Stimulated activated memory B cell treated with anti-CD40 and anti-IgM and Interleukin-4, amounts not matched to agents 10 μg/mL and 1 μg/mL and 100 μg/mL, for 72 hours (primary cell): ENCODE data around the gene LBHD1.

Source experiments
- ATAC-seq: fragments of 150-1000 bp; cut with Tn5 transposase; 2 replicates; pipeline ENCODE4 v1.10.0; 2021
- H3K27ac Mint-ChIP-seq: one replicate; pipeline ENCODE4 v1.8.0; 2022; ENCODE audit warnings: mild to moderate bottlenecking, mixed read lengths
- H3K27me3 Mint-ChIP-seq: one replicate; pipeline ENCODE4 v1.8.0; 2022; ENCODE audit warnings: mixed read lengths
- H3K36me3 Mint-ChIP-seq: one replicate; pipeline ENCODE4 v1.8.0; 2022; ENCODE audit warnings: mixed read lengths
- H3K4me1 Mint-ChIP-seq: one replicate; pipeline ENCODE4 v1.8.0; 2022; ENCODE audit warnings: mixed read lengths
- H3K4me3 Mint-ChIP-seq: one replicate; pipeline ENCODE4 v1.8.0; 2022; ENCODE audit warnings: mild to moderate bottlenecking, moderate library complexity, mixed read lengths
- H3K9me3 Mint-ChIP-seq: one replicate; pipeline ENCODE4 v1.8.0; 2022; ENCODE audit warnings: mixed read lengths

The LBHD1 gene

GRCh38 chr11:62671608-62672389 lies at the start of gene LBHD1, which contains the start of gene UQCC3:
Gene LBHD1 (minus strand): TSS chr11:62672267. CDS start chr11:62670031, 2,236 bp downstream.
Gene UQCC3 (plus strand): TSS chr11:62671673. CDS start chr11:62671746, 73 bp downstream.
- Mint-ChIP-seq H3K36me3 (peaks cover 28% of the 10 kb centered on the region), H3K9me3 (no peaks in the 10 kb centered on the region), H3K27ac (peak within 1 kb of the TSS; percentile 94), H3K4me3 (peak within 1 kb of the TSS; percentile 98), H3K27me3 (no peaks in the 10 kb centered on the region), H3K4me1 (peaks cover 59% of the 10 kb centered on the region)
- peak; percentile 91 for ATAC-seq

DNA sequence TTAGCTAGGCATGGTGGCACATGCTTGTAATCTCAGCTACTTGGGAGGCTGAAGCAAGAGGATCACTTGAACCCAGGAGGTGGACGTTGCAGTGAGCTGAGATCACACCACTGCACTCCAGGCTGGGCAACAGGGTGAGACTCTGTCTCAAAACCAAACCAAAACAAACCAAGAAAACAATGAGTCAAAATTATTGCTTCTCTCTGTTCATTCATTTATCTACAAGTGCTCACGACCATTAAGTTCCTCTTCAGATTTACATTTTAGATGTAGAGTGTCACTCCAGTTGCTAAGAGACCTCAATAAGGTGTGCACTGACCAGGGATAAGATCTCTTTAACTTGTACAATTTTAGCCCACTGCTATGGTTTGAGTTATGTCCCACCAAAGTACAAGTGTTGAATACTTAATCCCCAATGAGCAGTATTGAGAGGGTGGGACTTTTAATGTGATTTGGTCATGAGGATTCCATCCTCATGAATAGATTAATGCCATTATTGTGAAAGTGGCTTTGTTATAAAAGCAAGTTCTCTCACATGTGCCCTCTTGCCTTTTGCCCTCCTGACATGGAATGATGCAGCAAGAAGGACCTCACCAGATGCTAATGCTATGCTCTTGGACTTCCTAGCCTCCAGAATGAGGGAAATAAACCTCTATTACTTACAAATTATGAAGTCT lies 47.4 kb upstream of the LBHD1 start:
- Mint-ChIP-seq H3K9me3 (no peaks in the 10 kb centered on the region), H3K4me1 (peaks cover 17% of the 10 kb centered on the region), H3K4me3 (no peak overlapping the region)

GRCh38 chr11:62716816-62717215 lies 44.7 kb upstream of the LBHD1 start:
- H3K4me3 Mint-ChIP-seq, result no peak overlapping the region
- H3K4me1 Mint-ChIP-seq, result peaks cover 25% of the 10 kb centered on the region
- H3K36me3 Mint-ChIP-seq, result peaks cover 83% of the 10 kb centered on the region
- no peak for ATAC-seq
- H3K27ac Mint-ChIP-seq, result no peak overlapping the region
- no peaks in the 10 kb centered on the region for H3K9me3 Mint-ChIP-seq
- no peaks in the 10 kb centered on the region for H3K27me3 Mint-ChIP-seq

More for the DNA sequence above, 47.4 kb upstream of the LBHD1 start:
- peaks cover 82% of the 10 kb centered on the region for H3K36me3 Mint-ChIP-seq
- H3K27me3 Mint-ChIP-seq, result no peaks in the 10 kb centered on the region
- ATAC-seq, result no peak
- no peak overlapping the region for H3K27ac Mint-ChIP-seq

- Mint-ChIP-seq H3K36me3 (peaks cover 77% of the 10 kb centered on the region), H3K9me3 (no peaks in the 10 kb centered on the region), H3K27ac (no peak overlapping the region), H3K4me1 (peaks cover 25% of the 10 kb centered on the region), H3K4me3 (no peak overlapping the region), H3K27me3 (no peaks in the 10 kb centered on the region)
- no peak for ATAC-seq
These were observed 44.1 kb upstream of the LBHD1 start for GRCh38 chr11:62716206-62716605.

GRCh38 chr11:62715150-62716130 lies 43.4 kb upstream of the LBHD1 start:
- Mint-ChIP-seq H3K4me3 (no peak overlapping the region), H3K36me3 (peaks cover 76% of the 10 kb centered on the region), H3K27ac (peak overlapping the region; percentile 75), H3K27me3 (no peaks in the 10 kb centered on the region), H3K4me1 (peaks cover 27% of the 10 kb centered on the region), H3K9me3 (no peaks in the 10 kb centered on the region)
- no peak for ATAC-seq

DNA sequence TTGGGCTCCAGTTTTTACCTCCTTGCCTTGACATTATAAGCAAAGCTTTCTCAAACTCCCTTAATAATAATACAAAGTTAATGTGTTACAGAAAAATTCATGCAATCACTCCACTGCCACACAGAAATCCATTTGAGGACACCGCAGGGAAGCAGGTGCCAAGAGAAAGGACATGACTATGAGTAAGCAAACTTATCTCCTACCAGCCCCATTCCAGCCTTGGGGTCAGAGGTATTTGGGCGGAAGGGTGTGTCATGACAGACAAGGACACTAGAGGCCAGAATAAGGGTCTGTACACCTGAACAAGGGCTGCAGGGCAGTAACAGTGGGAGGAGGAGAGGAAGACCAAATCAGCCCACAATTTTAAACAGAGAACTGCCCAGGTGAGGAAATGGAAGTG lies 41.3 kb upstream of the LBHD1 start:
- Mint-ChIP-seq H3K9me3 (no peaks in the 10 kb centered on the region), H3K4me1 (peaks cover 42% of the 10 kb centered on the region), H3K4me3 (no peak overlapping the region), H3K36me3 (peaks cover 67% of the 10 kb centered on the region), H3K27me3 (no peaks in the 10 kb centered on the region), H3K27ac (peak overlapping the region; percentile 75)
- ATAC-seq, result no peak

DNA sequence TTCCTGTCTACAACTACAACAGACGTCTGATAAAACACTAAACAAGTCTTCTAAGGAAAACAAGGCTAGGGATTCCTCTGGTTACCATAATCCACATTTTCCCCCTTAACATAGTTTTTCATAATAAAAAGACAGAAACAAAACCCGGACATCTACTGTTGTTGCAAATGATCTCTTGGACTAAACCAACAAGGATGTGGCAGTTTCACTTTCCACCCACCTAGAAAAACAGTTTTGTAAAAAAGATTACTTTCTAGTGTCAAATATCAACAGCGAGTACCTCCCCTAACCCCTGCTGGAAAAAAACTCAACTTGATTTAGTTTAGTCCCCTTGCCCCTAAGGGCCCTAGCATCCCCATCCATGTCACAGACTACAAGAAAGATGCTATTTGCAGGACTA lies 40.8 kb upstream of the LBHD1 start:
- H3K27ac Mint-ChIP-seq, result peak overlapping the region; percentile 75
- H3K4me1 Mint-ChIP-seq, result peaks cover 47% of the 10 kb centered on the region

DNA sequence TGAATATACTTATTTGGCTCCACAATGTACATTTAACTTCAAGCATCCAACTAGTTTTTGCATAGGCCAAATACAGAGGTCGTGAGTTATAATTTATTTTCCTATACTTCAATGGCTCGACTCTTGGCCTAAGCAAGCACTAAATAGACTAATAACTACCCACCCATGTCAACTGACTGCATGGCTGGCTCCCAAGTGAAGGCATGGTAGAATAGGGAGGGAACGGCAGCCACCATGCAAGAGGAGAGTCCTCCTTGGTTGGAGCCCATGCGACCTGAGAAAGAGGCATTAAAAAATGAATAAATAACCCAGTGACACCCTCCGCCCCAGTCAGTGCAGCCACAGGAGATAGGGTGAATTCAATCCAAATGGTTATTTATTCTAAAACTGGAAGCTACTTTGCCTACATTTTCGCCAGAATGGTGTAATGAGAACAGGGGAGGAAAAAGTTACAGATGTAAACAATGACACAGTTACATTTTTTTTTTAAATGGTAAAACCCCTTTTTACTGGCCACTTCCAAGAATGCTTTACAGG lies 40.3 kb upstream of the LBHD1 start:
- Mint-ChIP-seq H3K9me3 (no peaks in the 10 kb centered on the region), H3K27me3 (no peaks in the 10 kb centered on the region), H3K4me1 (peaks cover 52% of the 10 kb centered on the region), H3K27ac (peak overlapping the region; percentile 75), H3K36me3 (peaks cover 58% of the 10 kb centered on the region), H3K4me3 (no peak overlapping the region)
- no peak for ATAC-seq

More for the DNA sequence above, 40.8 kb upstream of the LBHD1 start:
- Mint-ChIP-seq H3K27me3 (no peaks in the 10 kb centered on the region), H3K36me3 (peaks cover 63% of the 10 kb centered on the region), H3K9me3 (no peaks in the 10 kb centered on the region), H3K4me3 (no peak overlapping the region)
- ATAC-seq, result no peak

DNA sequence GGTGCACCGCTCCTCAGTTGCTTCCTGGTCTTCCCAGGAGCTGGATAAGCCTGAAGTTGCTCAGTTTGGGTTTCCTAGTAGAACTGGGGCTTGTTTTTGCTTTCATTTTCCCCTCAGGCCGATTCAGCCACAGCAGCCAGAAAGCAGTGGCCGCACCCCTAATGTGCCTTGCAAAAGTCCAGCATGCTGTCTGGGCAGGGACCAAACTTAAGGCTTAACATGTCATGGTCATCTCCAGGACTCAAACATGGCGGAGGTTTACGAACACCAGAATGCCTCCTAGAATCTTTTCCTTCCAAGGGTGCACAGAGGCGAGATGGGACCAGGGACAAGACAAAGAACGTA lies 37.9 kb upstream of the LBHD1 start:
- Mint-ChIP-seq H3K27me3 (no peaks in the 10 kb centered on the region), H3K27ac (peak overlapping the region; percentile 90), H3K36me3 (peaks cover 42% of the 10 kb centered on the region), H3K4me3 (peak overlapping the region; percentile 93), H3K4me1 (peaks cover 69% of the 10 kb centered on the region), H3K9me3 (no peaks in the 10 kb centered on the region)
- no peak for ATAC-seq

DNA sequence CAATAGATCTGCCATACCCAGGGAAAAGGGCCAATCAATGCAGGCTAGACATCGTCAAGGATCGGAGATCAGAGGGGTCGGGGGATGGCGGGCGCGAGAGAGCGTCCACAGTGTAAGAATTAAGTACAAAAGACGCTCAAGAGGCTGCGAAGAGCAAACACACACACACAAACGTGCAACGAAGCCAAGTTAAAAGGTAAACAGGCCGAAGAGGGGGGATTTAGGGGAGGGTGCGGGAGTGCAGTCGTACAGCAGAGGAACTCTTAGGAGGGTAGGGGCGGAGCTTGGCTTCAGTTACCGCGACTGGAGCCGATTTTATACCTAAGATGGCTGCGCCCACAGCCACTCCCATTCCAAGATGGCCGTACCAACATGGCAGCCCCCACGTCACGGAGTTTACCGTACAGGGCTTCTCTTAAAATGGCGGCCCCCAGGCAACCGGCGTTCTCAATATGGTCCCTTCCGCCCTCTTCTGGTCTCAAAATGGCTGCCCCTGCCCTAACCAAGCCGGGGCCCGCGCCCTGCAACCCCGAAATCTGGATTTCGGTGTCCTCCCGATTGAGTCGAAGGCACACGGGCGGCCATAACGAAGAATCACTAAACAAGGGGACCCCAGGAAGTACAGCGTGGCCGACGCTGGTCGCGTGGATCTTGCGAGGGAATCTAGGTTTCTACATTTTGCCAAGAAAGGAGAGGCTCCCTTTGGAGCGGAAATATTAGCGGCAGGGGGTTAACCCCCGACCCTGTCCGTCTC lies 37.4 kb upstream of the LBHD1 start:
- H3K4me1 Mint-ChIP-seq, result peaks cover 69% of the 10 kb centered on the region
- H3K4me3 Mint-ChIP-seq, result peak overlapping the region; percentile 93
- H3K9me3 Mint-ChIP-seq, result no peaks in the 10 kb centered on the region
- peak; percentile 92 for ATAC-seq
- H3K27ac Mint-ChIP-seq, result peak overlapping the region; percentile 90
- peaks cover 36% of the 10 kb centered on the region for H3K36me3 Mint-ChIP-seq
- H3K27me3 Mint-ChIP-seq, result no peaks in the 10 kb centered on the region

DNA sequence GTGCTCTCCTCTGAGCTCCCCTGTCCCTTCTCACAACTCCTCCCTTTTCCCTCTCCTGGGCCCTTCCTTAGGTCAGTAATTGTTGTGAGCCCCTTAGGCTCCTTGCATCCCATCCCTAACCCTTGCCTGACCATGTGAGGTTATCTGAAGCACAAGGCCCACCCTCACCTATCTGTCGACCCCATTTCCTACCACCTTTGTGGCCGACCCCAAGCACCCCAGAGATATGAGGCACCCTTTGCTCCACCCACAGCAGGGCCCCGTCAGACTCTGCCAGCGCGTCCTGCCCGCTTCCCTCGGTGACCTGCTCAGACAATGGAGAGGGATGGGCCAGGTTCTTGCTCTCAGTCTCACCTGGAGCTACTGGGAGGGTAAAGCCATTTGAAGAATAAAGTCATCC lies 36.7 kb upstream of the LBHD1 start:
- Mint-ChIP-seq H3K4me1 (peaks cover 69% of the 10 kb centered on the region), H3K36me3 (peaks cover 31% of the 10 kb centered on the region), H3K27ac (peak overlapping the region; percentile 90), H3K4me3 (peak overlapping the region; percentile 93), H3K27me3 (no peaks in the 10 kb centered on the region), H3K9me3 (no peaks in the 10 kb centered on the region)
- peak; percentile 3 for ATAC-seq

GRCh38 chr11:62708392-62708791 lies 36.3 kb upstream of the LBHD1 start:
- Mint-ChIP-seq H3K4me3 (peak overlapping the region; percentile 93), H3K4me1 (peaks cover 65% of the 10 kb centered on the region), H3K36me3 (peaks cover 27% of the 10 kb centered on the region), H3K9me3 (no peaks in the 10 kb centered on the region), H3K27me3 (no peaks in the 10 kb centered on the region), H3K27ac (peak overlapping the region; percentile 90)
- ATAC-seq, result no peak

DNA sequence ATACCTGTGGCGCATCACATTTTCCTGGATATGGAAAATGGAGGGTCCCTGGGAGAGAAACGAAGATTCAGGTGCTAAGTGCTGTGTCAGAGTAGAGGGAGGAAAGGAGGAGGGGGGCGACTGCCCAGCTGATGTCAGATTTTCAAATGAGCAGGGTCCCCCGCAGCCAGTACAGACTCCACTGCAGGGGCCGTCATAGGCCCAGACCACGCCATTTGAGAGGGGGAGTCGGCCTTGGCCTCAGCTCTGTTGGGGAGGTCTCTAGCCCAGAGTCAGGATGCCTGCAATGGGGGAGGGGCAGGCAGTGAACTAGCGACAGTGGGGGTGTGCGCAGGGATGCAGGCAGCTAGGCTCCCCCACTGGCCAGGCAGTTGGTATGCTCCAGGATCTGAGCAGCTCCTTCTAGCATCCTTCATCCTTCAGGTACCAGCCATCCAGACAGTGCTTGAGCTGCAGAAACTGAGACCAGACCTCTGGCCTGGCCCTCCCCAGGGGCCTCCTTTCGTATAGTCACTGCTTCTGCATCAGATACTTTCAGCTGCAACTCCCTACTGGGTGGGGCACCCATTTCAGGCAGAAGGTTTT lies 35.3 kb upstream of the LBHD1 start, which contains the start of the genes BSCL2 and GNG3:
Gene BSCL2 (minus strand): TSS at position 148 of the 585 bp plus-strand sequence. CDS start 229 bp downstream, outside the sequence.
Gene GNG3 (plus strand): TSS at position 400 of the 585 bp plus-strand sequence. CDS start 620 bp downstream, outside the sequence.
- Mint-ChIP-seq H3K4me1 (peaks cover 57% of the 10 kb centered on the region), H3K9me3 (no peaks in the 10 kb centered on the region), H3K36me3 (peaks cover 22% of the 10 kb centered on the region), H3K27me3 (no peaks in the 10 kb centered on the region), H3K27ac (peak within 1 kb of the TSS; percentile 90), H3K4me3 (peak within 1 kb of the TSS; percentile 98)
- no peak for ATAC-seq

GRCh38 chr11:62706850-62707247 lies 34.8 kb upstream of the LBHD1 start:
- H3K36me3 Mint-ChIP-seq, result peaks cover 23% of the 10 kb centered on the region

More at GRCh38 chr11:62706850-62707247, 34.8 kb upstream of the LBHD1 start:
- H3K9me3 Mint-ChIP-seq, result no peaks in the 10 kb centered on the region
- peaks cover 56% of the 10 kb centered on the region for H3K4me1 Mint-ChIP-seq
- no peak for ATAC-seq
- no peaks in the 10 kb centered on the region for H3K27me3 Mint-ChIP-seq
- peak overlapping the region; percentile 98 for H3K4me3 Mint-ChIP-seq
- peak overlapping the region; percentile 86 for H3K27ac Mint-ChIP-seq
